GM10847 (cell line): ENCODE data around the gene MAD1L1.

ENCODE experiments used
- POLR2A ChIP-seq: IDR thresholded peaks from 2 replicates; pipeline ENCODE4 v1.6.1; 2011; ENCODE audit not compliant: insufficient read length; ENCODE audit errors: extremely low read depth

MAD1L1 gene

GRCh38 chr7:2202901-2203765 is 29.6 kb downstream of the MAD1L1 start:
- no peak for TF ChIP-seq POLR2A

- TF ChIP-seq POLR2A = no peak
Observed at GRCh38 chr7:2202361-2202761, 30.4 kb downstream of the MAD1L1 start.

GRCh38 chr7:2201686-2202360 is 30.9 kb downstream of the MAD1L1 start:
- no peak for TF ChIP-seq POLR2A

GRCh38 chr7:2201128-2201527 is 31.6 kb downstream of the MAD1L1 start:
- no peak for TF ChIP-seq POLR2A

GRCh38 chr7:2200584-2200980 is 32.2 kb downstream of the MAD1L1 start:
- no peak for TF ChIP-seq POLR2A

DNA sequence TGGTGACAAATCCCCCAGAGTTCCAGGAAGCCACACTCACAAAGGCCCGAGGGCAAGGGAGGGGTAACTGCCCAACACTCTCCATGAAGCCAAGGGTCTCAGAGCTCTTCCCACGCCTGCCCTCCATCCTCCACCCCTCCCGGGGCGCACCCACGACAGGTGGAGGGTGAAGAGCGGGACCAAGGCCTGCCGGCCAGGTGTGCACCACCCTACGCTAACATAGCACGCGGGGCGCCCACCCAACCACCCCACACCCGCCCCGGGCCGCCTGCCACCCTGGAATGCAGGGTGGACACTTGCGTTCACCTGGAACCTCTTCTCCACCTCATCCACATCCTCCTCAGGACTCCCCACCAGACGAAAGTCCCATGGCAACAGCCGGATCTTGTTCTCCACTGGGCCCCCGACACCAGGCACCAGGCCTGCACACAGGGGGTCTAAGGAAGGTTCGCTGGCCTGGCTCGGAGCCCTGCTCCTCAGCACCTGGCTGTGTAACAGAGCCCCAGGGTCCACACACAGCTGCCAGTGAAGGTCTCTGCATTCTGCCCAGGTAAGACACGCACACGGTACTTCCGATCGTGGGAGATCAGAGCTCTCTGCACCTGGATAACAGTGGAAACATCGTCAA is 32.7 kb downstream of the MAD1L1 start:
- TF ChIP-seq POLR2A = no peak

GRCh38 chr7:2199528-2199927 is 33.2 kb downstream of the MAD1L1 start:
- TF ChIP-seq POLR2A = no peak

- no peak for TF ChIP-seq POLR2A
Observed at GRCh38 chr7:2198760-2199159, 34.0 kb downstream of the MAD1L1 start.

DNA sequence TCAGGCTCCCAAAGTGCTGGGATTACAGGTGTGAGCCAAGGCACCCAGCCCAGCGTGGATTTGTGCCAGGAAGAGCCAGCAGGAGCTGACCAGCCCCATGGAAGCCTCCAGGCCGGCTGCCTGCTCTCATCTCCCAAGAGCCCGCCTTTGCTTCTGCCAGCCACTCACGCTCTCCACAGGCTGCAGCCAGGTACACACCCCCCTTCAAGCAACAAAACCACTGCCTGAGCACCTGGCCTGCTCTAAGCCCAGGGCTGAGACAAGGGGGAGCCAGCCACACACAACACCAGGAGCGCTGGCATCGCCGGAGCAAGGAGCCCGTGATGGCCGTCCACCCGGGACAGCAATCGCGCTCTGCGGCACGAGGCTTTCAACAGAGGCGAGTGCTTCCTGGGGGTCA is 34.5 kb downstream of the MAD1L1 start:
- no peak for TF ChIP-seq POLR2A

DNA sequence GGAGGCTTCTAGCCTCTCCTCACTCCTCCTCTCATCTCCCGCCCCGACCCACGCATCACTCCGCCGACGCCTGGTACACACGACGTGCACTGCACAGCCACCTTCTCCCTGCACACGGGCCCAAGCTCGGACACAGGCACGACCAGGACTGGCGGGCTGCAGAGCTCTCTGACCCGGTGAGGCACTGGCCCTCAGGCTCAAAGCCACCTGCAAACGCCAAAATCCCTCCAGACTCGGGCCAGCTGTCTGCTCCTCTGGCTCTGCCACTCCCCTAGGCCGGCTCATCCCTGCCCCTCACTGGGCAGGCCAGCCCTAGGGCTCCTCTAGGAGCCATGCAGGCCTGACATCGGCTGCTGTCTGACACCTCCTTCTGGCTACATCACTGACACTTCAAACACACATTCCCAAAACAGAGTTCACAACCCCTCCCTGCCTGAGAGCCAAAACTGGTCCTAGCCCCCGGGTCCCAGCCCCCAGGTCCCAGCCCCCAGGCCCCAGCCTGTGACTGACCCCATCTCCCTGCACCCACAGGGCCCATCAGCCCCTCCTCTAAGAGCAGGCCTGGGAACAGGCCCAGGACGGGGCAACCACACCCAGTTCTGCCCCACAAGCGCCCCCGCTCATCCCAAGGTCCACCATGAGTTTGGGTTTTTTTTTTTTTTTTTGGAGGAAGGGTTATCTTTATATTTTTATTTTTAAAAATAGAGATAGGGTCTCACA is 35.1 kb downstream of the MAD1L1 start:
- no peak for TF ChIP-seq POLR2A

DNA sequence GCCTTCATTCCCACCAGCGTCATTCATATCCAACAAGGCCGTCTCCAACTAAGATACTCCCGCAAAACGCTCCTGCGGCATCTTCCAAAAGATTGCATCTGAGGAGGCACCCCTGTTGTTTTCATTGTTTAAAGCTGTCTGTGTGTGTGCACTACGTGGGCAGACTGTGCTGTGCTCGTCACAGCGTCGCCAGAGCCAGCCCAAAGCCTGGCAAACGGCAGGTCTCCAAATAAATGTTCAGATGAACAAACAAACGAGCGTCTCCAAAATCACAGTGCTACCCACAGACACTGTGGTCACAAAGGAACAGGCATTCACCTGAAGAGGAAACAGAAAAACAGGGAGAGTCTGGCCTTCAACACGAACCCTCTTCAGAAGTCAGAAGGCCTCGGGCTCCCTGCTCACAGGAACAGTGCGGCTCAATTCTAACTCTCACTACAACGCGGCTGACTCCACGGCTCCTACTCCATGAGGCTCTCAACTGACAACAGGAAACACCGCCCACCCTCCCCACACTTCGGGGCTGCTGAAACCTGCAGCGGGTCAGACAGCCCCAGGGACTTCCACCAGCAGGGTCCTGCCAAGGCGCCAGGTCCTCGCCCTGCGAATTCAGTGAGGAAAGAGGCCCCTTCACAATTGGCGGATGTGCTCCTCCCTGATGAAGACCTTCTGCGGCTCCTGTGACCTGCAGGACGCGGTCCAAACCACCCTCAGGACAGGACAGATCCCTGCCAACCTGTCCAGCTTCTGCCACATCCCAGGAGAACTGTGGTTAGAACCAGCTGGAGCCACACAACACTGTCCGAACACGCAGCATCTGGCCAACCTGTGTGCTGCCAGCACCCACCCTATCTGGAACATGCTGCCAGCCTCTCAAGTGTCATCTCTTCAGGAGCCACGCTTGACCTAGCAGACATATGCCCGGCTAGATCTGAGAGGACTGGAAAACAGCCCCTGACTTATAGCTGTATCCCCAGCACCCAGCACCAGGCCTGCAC is 36.1 kb downstream of the MAD1L1 start:
- no peak for TF ChIP-seq POLR2A

DNA sequence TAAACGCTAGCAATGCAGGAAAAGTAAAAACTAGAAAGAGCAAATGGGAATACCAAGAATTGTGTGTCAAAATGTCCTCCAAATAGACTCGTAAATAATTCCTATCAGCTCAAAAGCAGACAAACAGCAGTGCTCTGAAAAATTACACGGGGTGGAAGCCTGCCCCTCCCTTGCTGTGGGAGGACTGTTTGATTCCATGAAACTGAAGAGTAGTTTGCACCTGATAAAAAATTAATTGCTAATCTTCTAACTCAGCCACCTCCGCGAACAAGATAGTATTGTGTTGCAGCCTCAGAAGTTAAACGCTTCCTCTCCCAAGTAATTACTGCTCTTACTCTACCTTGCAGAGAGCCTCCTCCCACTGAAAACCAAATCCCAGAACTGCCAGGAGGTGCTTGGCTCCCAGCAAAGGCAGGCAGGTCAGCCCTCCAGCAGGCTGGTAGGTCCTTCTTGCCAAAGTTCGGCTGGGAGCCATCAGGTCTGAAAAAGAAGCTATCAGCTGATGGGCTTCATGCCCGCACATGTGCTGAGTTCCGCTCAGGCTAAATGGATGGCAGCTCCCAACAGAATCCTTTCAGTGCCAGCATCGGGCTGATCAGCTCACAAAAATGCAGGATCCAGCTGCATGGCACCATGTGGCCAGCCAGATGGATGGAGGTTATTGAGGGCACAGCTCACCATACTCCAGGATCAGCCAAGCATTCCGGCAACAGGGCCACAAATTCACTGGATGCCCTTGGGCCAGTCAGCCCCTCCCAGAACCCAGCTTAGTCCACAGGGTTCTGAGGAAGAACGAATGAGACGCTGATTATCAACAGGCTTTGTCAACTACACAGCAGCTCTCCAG is 37.1 kb downstream of the MAD1L1 start:
- no peak for TF ChIP-seq POLR2A

DNA sequence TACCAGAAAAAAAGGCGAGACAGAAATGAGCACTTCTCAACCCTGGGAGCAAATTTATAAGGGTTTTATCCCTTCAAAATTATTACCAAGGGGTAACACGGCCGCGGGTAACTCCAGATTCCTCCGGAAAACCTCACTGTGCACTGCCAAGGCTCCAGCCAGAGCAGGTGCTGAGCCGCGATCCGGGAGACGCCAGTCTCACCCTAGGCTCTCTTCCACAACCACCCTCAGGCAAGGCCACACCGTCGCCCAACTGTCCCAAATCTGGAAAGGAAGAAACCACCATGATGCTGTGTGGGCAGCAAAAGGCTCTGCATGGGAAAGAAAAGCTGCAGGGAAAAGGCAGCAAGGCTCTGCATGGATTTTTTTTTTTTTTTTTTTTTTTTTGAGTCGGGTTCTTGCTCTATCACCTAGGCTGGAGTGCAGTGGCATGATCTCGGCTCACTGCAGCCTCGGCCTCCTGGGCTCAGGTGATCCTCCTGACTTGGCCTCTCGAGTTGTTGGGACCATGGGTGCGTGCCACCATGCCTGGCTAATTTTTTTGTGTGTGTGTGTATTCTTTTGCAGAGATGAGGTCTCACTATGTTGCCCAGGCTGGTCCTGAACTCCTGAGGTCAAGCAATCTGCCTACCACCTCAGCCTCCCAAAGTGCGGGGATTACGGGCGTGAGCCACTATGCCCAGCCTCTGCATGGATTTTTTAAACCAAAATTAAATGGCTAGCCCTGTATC is 39.0 kb downstream of the MAD1L1 start:
- TF ChIP-seq POLR2A = no peak
